H1 (cell line): ENCODE results near the gene MRAP. TPM values are rescaled to one million over a fixed set of nuclear protein-coding genes. Genes with fewer than 3 reads are reported as not detected.

Source experiments
- CTCF ChIA-PET: fragments of 300-600 bp; sonication (Branson Sonifier 250); formaldehyde crosslinking; loops from one replicate; lab custom pipeline; 2021; ENCODE audit not compliant: partially characterized antibody; lab: Charles Lee
- POLR2A ChIA-PET: fragments of 300-600 bp; sonication (Branson Sonifier 250); formaldehyde crosslinking; loops from one replicate; lab custom pipeline; 2021; ENCODE audit warnings: inconsistent platforms; ENCODE audit not compliant: partially characterized antibody; lab: Charles Lee
- DNase-seq, 2 experiments: peaks; one replicate each; pipeline versions ENCODE4 v3.0.0 to v3.0.0-alpha.2; 2010 to 2022; ENCODE audit warnings: low spot score in 2 of 2, low read depth in 1 of 2, mixed read lengths in 1 of 2
- FAIRE-seq: peaks from 2 replicates; lab custom pipeline; 2011; peaks lifted over from hg19 to GRCh38; lab: Jason Lieb, UNC
- H2AFZ ChIP-seq: 2 replicates; pipeline ENCODE4 v1.8.1; 2012; ENCODE audit warnings: low read length, inconsistent platforms
- H2AK5ac ChIP-seq: 2 replicates; pipeline ENCODE4 v1.6.1; 2013; ENCODE audit warnings: low read depth, low read length
- H2BK120ac ChIP-seq: replicated peaks from 2 replicates; pipeline ENCODE3; 2013; ENCODE audit warnings: low read depth, low read length, inconsistent platforms
- H2BK12ac ChIP-seq: 2 replicates; pipeline ENCODE4 v1.6.1; 2013; ENCODE audit warnings: low read depth, low read length
- H2BK15ac ChIP-seq: 2 replicates; pipeline ENCODE4 v1.6.1; 2013; ENCODE audit warnings: low read length
- H2BK20ac ChIP-seq: 2 replicates; pipeline ENCODE4 v1.6.1; 2013; ENCODE audit warnings: low read length
- H2BK5ac ChIP-seq: 2 replicates; pipeline ENCODE4 v1.6.1; 2013; ENCODE audit warnings: low read depth, low read length
- H3K14ac ChIP-seq: 2 replicates; pipeline ENCODE4 v1.6.1; 2013; ENCODE audit warnings: inconsistent platforms; ENCODE audit not compliant: insufficient read length
- H3K18ac ChIP-seq: 2 replicates; pipeline ENCODE4 v1.6.1; 2013; ENCODE audit warnings: low read length; ENCODE audit errors: extremely low read depth
- H3K23ac ChIP-seq: 2 replicates; pipeline ENCODE4 v1.6.1; 2013; ENCODE audit warnings: inconsistent platforms; ENCODE audit not compliant: insufficient read length
- H3K23me2 ChIP-seq: 2 replicates; pipeline ENCODE4 v1.6.1; 2013; ENCODE audit warnings: low read depth, low read length
- H3K27ac ChIP-seq: 2 replicates; pipeline ENCODE4 v1.6.1; 2011; ENCODE audit warnings: low read depth, low read length, inconsistent platforms
- H3K27me3 ChIP-seq, 4 experiments: replicated peaks in 1 of 4; 1 replicate in 1 of 4; 2 replicates in 3 of 4; pipeline versions ENCODE4 v1.6.1 to v1.8.1; 2011 to 2013; ENCODE audit warnings: low read length in 3 of 4, mild to moderate bottlenecking in 3 of 4, inconsistent platforms in 2 of 4, mixed read lengths in 2 of 4, moderate library complexity in 1 of 4; ENCODE audit not compliant: control insufficient read depth in 3 of 4, insufficient read depth in 3 of 4; ENCODE audit errors: extremely low read depth in 1 of 4
- H3K36me3 ChIP-seq, 4 experiments: 2 replicates each; pipeline versions ENCODE4 v1.6.1 to v1.8.1; 2011 to 2013; ENCODE audit warnings: mild to moderate bottlenecking in 4 of 4, low read length in 3 of 4, moderate library complexity in 2 of 4, control low read depth in 1 of 4, inconsistent platforms in 1 of 4; ENCODE audit not compliant: insufficient read depth in 4 of 4, control insufficient read depth in 2 of 4
- H3K4ac ChIP-seq: replicated peaks from 2 replicates; pipeline ENCODE3; 2013; ENCODE audit warnings: low read length, low read depth, mixed read lengths, inconsistent platforms; ENCODE audit not compliant: insufficient read length
- H3K4me1 ChIP-seq, 4 experiments: replicated peaks in 1 of 4; 1 replicate in 1 of 4; 2 replicates in 3 of 4; pipeline versions ENCODE4 v1.6.1 to v1.8.1; 2011 to 2013; ENCODE audit warnings: low read length in 3 of 4, inconsistent platforms in 2 of 4, mixed read lengths in 1 of 4; ENCODE audit not compliant: insufficient read depth in 4 of 4, control insufficient read depth in 3 of 4
- H3K4me2 ChIP-seq, 2 experiments: 2 replicates each; pipeline versions ENCODE4 v1.6.1 to v1.8.1; 2011 to 2013; ENCODE audit warnings: low read depth in 2 of 2, low read length in 2 of 2, control low read depth in 1 of 2, inconsistent platforms in 1 of 2, mild to moderate bottlenecking in 1 of 2; ENCODE audit not compliant: insufficient read depth in 1 of 2
- H3K4me3 ChIP-seq, 4 experiments: fragments of 200-600, 300-600 bp in 1 of 4; sonication (generic), shearing (Covaris generic), sonication (Bioruptor Twin) in 1 of 4; 2 replicates each; pipeline versions ENCODE4 v1.5.1 to v1.8.1; 2011 to 2016; ENCODE audit warnings: low read length in 4 of 4, low read depth in 3 of 4, control low read depth in 2 of 4, inconsistent platforms in 2 of 4, mild to moderate bottlenecking in 2 of 4, mixed read lengths in 1 of 4, moderate library complexity in 1 of 4; ENCODE audit not compliant: insufficient read depth in 2 of 4; ENCODE audit errors: extremely low read depth in 1 of 4
- H3K56ac ChIP-seq: replicated peaks from 2 replicates; pipeline ENCODE3; 2013; ENCODE audit warnings: low read depth, mild to moderate bottlenecking, mixed read lengths, low read length, inconsistent platforms; ENCODE audit not compliant: insufficient read length
- H3K79me1 ChIP-seq: 2 replicates; pipeline ENCODE4 v1.6.1; 2013; ENCODE audit warnings: low read depth, low read length, control low read depth
- H3K79me2 ChIP-seq, 2 experiments: 2 replicates each; pipeline versions ENCODE4 v1.6.1 to v1.8.1; 2012 to 2013; ENCODE audit warnings: low read length in 2 of 2, mild to moderate bottlenecking in 2 of 2, inconsistent platforms in 1 of 2; ENCODE audit not compliant: insufficient read depth in 2 of 2, control insufficient read depth in 1 of 2
- H3K9ac ChIP-seq, 4 experiments: replicated peaks in 1 of 4; 1 replicate in 1 of 4; 2 replicates in 3 of 4; pipeline versions ENCODE4 v1.6.1 to v1.8.1; 2011 to 2013; ENCODE audit warnings: low read depth in 3 of 4, low read length in 3 of 4, control low read depth in 2 of 4, mild to moderate bottlenecking in 2 of 4, moderate library complexity in 2 of 4, inconsistent platforms in 1 of 4; ENCODE audit errors: extremely low read depth in 1 of 4
- H3K9me3 ChIP-seq, 2 experiments: 2 replicates each; pipeline versions ENCODE4 v1.6.1 to v1.8.1; 2012 to 2013; ENCODE audit warnings: mild to moderate bottlenecking in 2 of 2, moderate library complexity in 2 of 2, control low read depth in 1 of 2, inconsistent platforms in 1 of 2, low read depth in 1 of 2, low read length in 1 of 2, mixed read lengths in 1 of 2; ENCODE audit not compliant: insufficient read depth in 2 of 2
- H4K20me1 ChIP-seq, 2 experiments: replicated peaks in 1 of 2; 2 replicates each; pipeline versions ENCODE3 to v1.8.1; 2011 to 2013; ENCODE audit warnings: inconsistent platforms in 2 of 2, low read length in 2 of 2, mild to moderate bottlenecking in 1 of 2; ENCODE audit not compliant: insufficient read depth in 2 of 2, control insufficient read depth in 1 of 2
- H4K5ac ChIP-seq: 2 replicates; pipeline ENCODE4 v1.6.1; 2013; ENCODE audit warnings: low read length, low read depth, mixed read lengths, inconsistent platforms; ENCODE audit not compliant: insufficient read length
- H4K8ac ChIP-seq: 2 replicates; pipeline ENCODE4 v1.8.0; 2013; ENCODE audit warnings: mild to moderate bottlenecking, moderate library complexity, low read length, inconsistent platforms; ENCODE audit not compliant: insufficient read depth; ENCODE audit errors: extremely low read depth
- H4K91ac ChIP-seq: replicated peaks from 2 replicates; pipeline ENCODE3; 2013; ENCODE audit warnings: low read length, mixed read lengths, inconsistent platforms; ENCODE audit not compliant: insufficient read length
- ASH2L ChIP-seq: fragments of 200-600, 300-600 bp; sonication (generic); IDR thresholded peaks from one replicate; pipeline ENCODE4 v1.7.1; 2017; ENCODE audit warnings: low read length
- BCL11A ChIP-seq, 2 experiments: IDR thresholded peaks; one replicate each; pipeline ENCODE4 v1.6.1; 2011; ENCODE audit warnings: low read depth in 2 of 2, low read length in 2 of 2, mild to moderate bottlenecking in 2 of 2
- CTBP2 ChIP-seq: IDR thresholded peaks from 2 replicates; pipeline ENCODE4 v1.7.0; 2011; ENCODE audit warnings: borderline replicate concordance, mild to moderate bottlenecking, moderate library complexity, mixed read lengths, low read length; ENCODE audit not compliant: insufficient read depth, insufficient read length
- E2F6 ChIP-seq: IDR thresholded peaks from 2 replicates; pipeline ENCODE4 v1.6.1; 2012; ENCODE audit warnings: inconsistent platforms
- MAX ChIP-seq: IDR thresholded peaks from 2 replicates; pipeline ENCODE4 v1.6.1; 2012; ENCODE audit warnings: inconsistent platforms
- RFX5 ChIP-seq: IDR thresholded peaks from 2 replicates; pipeline ENCODE4 v1.6.1; 2011; ENCODE audit warnings: low read depth, low read length, improper control_type of control experiment, borderline replicate concordance
- SAP30 ChIP-seq: fragments of 300-600 bp; sonication (generic); IDR thresholded peaks from 2 replicates; pipeline ENCODE4 v1.7.1; 2012; ENCODE audit warnings: low read length, moderate library complexity, mild to moderate bottlenecking, inconsistent platforms; ENCODE audit not compliant: insufficient read depth, insufficient replicate concordance
- SIN3A ChIP-seq, 2 experiments: IDR thresholded peaks in 1 of 2; conservative IDR thresholded peaks in 1 of 2; 2 replicates each; pipeline ENCODE4 v1.6.1; 2011 to 2012; ENCODE audit warnings: low read length in 2 of 2, improper control_type of control experiment in 1 of 2, low read depth in 1 of 2, mild to moderate bottlenecking in 1 of 2
- SIX5 ChIP-seq: IDR thresholded peaks from 2 replicates; pipeline ENCODE4 v1.6.1; 2011; ENCODE audit warnings: mild to moderate bottlenecking, low read depth, low read length
- SRF ChIP-seq: IDR thresholded peaks from 2 replicates; pipeline ENCODE4 v1.6.1; 2011; ENCODE audit warnings: mild to moderate bottlenecking, low read depth, low read length, moderate library complexity
- SUZ12 ChIP-seq: fragments of 200-600 bp; sonication (generic); IDR thresholded peaks from 2 replicates; pipeline ENCODE4 v1.6.1; 2012; ENCODE audit warnings: mild to moderate bottlenecking, inconsistent platforms, low read length, moderate library complexity, mixed read lengths
- TAF1 ChIP-seq: IDR thresholded peaks from 2 replicates; pipeline ENCODE4 v1.6.1; 2011; ENCODE audit warnings: mild to moderate bottlenecking, low read depth, low read length
- TCF12 ChIP-seq: IDR thresholded peaks from 2 replicates; pipeline ENCODE4 v1.6.1; 2011; ENCODE audit warnings: low read depth, mild to moderate bottlenecking, low read length
- ZNF274 ChIP-seq: IDR thresholded peaks from 2 replicates; pipeline ENCODE4 v1.7.0; 2012; ENCODE audit warnings: low read length, borderline replicate concordance; ENCODE audit errors: extremely low read depth
- WGBS, 2 experiments: shearing (Covaris generic) in 1 of 2; methylation state at CpG; one replicate each; pipeline versions ENCODE4 v1.1.6 to v1.1.7; 2013 to 2015; ENCODE audit warnings: low lambda C conversion rate in 2 of 2, mixed read lengths in 2 of 2, inconsistent platforms in 1 of 2, low coverage in 1 of 2, missing lambda C conversion rate in 1 of 2; ENCODE audit not compliant: insufficient replicate concordance in 2 of 2, insufficient coverage in 1 of 2, insufficient read length in 1 of 2; ENCODE audit errors: extremely low coverage in 1 of 2, missing lambda C conversion rate in 1 of 2; 5-methylcytosine and 5-hydroxymethylcytosine counted together
- polyA plus RNA-seq, 7 experiments: library from polyadenylated mRNA; depleted of rRNA in 3 of 7; stranded (reverse) in 5 of 7; unstranded in 2 of 7; fragments of >200 nt in 5 of 7; fragments of 200-250 nt in 2 of 7; gene quantifications; 1 replicate in 5 of 7; 2 replicates in 1 of 7; 4 replicates in 1 of 7; pipeline versions ENCODE4 v1.2.1 to v1.2.3, GENCODE V29; 2011 to 2013; ENCODE audit warnings: missing spikeins in 2 of 7, mixed read lengths in 2 of 7
- total RNA-seq: library from RNA; stranded (reverse); fragmentation: NEBNext Ultra II Directional; extraction: Animal tissue kit (Norgen Biotek cat#: 25700); gene quantifications from 2 replicates; pipeline ENCODE4 v1.2.1, GENCODE V29; 2021

MRAP gene
- total and polyA plus RNA-seq, 2 of the 8 experiments (the other 6 are each of a cell fraction or from before 2014, with no cell fraction given): not detected

GRCh38 chr21:32346951-32347350 lies 48.3 kb downstream of the MRAP start:
- H2BK20ac ChIP-seq: no peak overlapping the region
- H3K27ac ChIP-seq: no peak overlapping the region
- H3K79me2 ChIP-seq: no peaks in the 10 kb centered on the region
- 90% methylated on average over 14 of the region's 14 CpGs; no CpG with 5 or more reads in 1 of the 2 experiments for WGBS, 2 experiments
- H2BK15ac ChIP-seq: no peak overlapping the region
- H3K4ac ChIP-seq: no peak overlapping the region
- H2BK12ac ChIP-seq: no peak overlapping the region
- H3K9ac ChIP-seq: no peak overlapping the region
- H3K23ac ChIP-seq: no peak overlapping the region
- H3K4me2 ChIP-seq: no peak overlapping the region
- ChIA-PET POLR2A (no interaction called here), CTCF (interaction anchor here (1.4 kb wide), 2 partner anchors 11 to 15 kb away, joined by 3 to 5 read pairs; no protein-coding TSS in a partner anchor)
- no peak overlapping the region for H2AFZ ChIP-seq
- H4K5ac ChIP-seq: no peak overlapping the region
- no peak overlapping the region for H4K91ac ChIP-seq
- FAIRE-seq (no peak), DNase-seq (no peak)
- H3K18ac ChIP-seq: no peak overlapping the region
- H3K9me3 ChIP-seq: no peaks in the 10 kb centered on the region
- H3K27me3 ChIP-seq: no peaks in the 10 kb centered on the region
- H2AK5ac ChIP-seq: no peak overlapping the region
- H4K20me1 ChIP-seq: peaks cover 5 to 7% of the 10 kb centered on the region in 2 experiments
- H3K4me3 ChIP-seq: no peak overlapping the region
- no peaks in the 10 kb centered on the region for H3K4me1 ChIP-seq
- no peak overlapping the region for H3K56ac ChIP-seq
- H2BK120ac ChIP-seq: no peak overlapping the region
- peaks cover 38 to 88% (median 71%) of the 10 kb centered on the region in 4 experiments for H3K36me3 ChIP-seq
- H2BK5ac ChIP-seq: no peak overlapping the region
- H3K79me1 ChIP-seq: no peaks in the 10 kb centered on the region
- no peak overlapping the region for H3K14ac ChIP-seq
- H4K8ac ChIP-seq: no peak overlapping the region
- no peaks in the 10 kb centered on the region for H3K23me2 ChIP-seq
- TF ChIP-seq TAF1 (no peak), E2F6 (no peak), BCL11A (IDR thresholded peaks at IDR 0.05; ENCODE audit: low read depth in 2 of 2, low read length in 2 of 2) (no peak), SIN3A (conservative IDR thresholded peaks at IDR 0.05 in 1 of 2, IDR thresholded peaks at IDR 0.05 in 1 of 2; ENCODE audit: low read depth in 1 of 2, low read length in 2 of 2) (no peak), SAP30 (no peak), TCF12 (no peak), ASH2L (no peak), RFX5 (no peak), SIX5 (no peak), MAX (no peak), ZNF274 (no peak), SRF (no peak), SUZ12 (no peak), CTBP2 (no peak)
